GF-D8 (cell line): ENCODE results near the gene AFG3L2.
"Not testable (repeated sequence)": the region's sequence is repeated elsewhere in the genome, so short reads cannot be mapped to it uniquely, and the experiment has no call there.

ENCODE experiments used
- DNase-seq: peaks from one replicate; lab custom pipeline; 2025; lab: John Stamatoyannopoulos, UW

The AFG3L2 gene

DNA sequence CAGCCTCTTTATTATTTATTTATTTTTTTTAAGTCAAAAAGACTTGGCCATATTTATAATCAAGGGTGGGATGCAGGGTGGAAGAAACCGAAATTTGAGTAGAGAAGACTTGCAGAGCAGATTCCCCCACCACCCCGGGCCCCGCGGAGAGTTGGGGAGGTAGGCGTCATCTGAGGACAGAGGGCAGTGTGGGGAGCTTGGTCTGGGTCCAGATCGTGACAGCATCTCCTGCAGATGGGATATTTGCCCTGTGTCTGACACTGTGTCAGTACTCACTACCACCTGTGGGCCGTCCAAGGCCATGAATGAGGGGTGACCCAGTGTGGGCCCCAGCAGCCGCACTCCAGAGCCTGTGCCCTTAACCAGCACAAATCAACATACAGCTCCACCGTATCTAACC lies 20.2 kb upstream of the AFG3L2 start:
- DNase-seq, result no peak

- no peak for DNase-seq
Observed at GRCh38 chr18:12394428-12394827, 17.4 kb upstream of the AFG3L2 start.

GRCh38 chr18:12393998-12394397 lies 17.0 kb upstream of the AFG3L2 start:
- DNase-seq, result no peak

DNA sequence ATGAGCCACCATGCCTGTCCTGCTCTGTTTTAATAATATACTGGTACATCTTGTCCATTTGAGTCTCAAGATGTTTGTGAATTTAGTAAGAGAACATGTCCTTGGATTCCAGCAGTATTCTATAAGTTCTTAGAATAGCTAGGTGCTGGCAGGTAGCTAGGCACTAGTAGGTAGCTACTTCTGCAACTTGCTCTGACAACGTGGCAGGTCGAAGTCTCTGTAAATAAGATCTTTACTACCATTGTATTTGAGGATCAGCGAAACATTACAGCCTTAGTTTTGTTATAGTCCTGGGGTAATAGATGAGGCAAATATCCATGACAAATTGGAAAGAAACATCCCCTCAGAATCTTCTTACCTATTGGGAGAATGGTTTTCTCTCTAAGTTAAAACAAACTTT lies 16.5 kb upstream of the AFG3L2 start:
- no peak for DNase-seq

DNA sequence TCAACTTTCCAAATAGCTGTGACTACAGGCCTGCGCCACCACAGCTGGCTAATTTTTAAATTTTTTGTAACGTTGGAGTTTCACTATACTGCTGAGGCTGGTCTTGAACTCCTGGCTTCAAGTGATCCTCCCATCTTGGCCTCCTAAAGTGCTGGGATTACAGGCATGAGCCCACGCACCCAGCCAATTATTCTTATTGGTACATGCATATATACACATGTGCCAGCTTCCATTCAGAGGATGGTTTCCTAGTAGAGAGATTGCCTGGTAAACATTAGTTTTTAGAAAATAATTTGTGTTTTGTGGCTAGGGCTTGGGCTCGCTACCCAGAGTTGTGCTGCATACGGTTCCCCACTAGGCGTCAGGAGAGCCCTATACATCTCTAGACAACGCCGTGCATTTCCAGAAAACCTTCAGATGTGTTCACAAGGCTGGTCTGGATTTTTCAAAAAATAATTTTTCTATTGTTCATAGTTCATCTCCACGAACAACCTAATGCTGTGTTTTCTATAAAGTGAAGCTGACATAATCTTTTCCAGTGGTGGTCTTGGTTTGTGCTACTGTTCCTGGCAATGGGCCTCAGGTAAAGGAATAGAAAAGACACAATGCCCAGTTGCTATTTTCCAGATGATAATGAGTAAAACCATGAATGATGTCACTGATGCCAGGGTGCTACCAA lies 14.6 kb upstream of the AFG3L2 start:
- DNase-seq, result peak; percentile 10

DNA sequence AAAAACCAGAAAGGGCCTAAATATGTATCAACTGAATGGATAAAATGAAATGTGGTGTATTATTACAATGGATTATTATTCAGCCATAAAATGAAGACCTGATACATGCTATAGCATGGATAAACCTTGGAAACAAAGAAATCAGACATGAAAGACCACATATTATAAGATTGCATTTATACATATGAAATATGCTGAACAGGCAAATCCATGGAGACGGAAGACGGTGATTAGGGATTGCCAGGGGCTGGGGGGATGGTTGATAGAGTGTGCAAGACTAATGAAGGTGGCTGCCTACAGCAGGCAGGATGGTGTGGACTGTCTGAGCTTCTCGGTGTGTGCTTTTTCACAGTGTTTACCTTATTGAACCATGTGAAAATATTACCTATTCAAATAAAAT lies 11.4 kb upstream of the AFG3L2 start:
- no peak for DNase-seq

DNA sequence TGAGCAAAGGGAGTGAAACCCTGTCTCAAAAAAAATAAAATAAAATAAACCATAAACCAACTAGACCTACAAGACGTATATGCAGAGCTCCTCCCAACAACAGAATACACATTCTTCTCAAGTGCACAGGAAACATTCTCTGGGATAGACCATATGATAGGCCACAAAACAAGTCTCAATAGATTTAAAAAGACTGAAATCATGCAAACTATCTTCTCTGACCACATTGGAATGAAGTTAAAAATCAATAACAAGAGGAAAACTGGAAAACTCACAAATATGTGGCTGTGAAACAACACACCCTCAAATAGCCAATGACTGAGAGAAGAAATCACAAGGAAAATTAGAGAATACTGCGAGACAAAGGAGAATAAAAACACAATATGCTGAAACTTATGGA lies 7.2 kb upstream of the AFG3L2 start:
- no peak for DNase-seq

DNA sequence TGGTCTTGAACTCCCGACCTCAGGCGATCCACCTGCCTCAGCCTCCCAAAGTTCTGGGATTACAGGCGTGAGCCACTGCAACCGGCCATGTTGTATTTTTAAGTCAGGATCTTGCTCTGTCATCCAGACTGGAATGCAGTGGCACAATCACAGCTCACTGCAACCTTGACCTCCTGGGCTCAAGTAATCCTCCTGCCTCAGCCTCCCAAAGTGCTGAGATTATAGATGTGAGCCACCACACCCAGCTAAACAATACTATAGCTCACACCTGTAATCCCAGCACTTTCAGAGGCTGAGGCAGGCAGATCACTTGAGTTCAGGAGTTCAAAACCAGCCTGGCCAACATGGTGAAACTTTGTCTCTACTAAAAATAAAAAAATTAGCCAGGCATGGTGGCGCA lies 6.7 kb upstream of the AFG3L2 start:
- DNase-seq, result not testable (repeated sequence)

- DNase-seq, result not testable (repeated sequence)
Observed at GRCh38 chr18:12382221-12382814, 5.3 kb upstream of the AFG3L2 start.

DNA sequence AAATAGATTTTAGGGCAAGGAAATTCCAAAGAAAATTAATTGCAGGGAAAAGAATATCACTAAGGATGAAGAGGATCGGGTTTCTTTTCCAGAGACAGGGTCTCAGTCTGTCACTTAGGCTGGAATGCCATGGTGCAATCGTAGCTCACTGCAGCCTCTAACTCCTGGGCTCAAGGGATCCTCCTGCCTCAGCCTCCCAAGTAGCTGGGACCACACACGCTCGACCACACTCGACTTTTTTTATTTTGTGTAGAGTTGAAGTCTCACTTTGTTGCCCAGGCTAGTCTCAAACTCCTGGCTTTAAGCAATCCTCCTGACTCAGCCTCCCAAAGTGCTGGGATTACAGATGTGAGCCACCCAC lies 1.2 kb upstream of the AFG3L2 start:
- DNase-seq, result not testable (repeated sequence)

DNA sequence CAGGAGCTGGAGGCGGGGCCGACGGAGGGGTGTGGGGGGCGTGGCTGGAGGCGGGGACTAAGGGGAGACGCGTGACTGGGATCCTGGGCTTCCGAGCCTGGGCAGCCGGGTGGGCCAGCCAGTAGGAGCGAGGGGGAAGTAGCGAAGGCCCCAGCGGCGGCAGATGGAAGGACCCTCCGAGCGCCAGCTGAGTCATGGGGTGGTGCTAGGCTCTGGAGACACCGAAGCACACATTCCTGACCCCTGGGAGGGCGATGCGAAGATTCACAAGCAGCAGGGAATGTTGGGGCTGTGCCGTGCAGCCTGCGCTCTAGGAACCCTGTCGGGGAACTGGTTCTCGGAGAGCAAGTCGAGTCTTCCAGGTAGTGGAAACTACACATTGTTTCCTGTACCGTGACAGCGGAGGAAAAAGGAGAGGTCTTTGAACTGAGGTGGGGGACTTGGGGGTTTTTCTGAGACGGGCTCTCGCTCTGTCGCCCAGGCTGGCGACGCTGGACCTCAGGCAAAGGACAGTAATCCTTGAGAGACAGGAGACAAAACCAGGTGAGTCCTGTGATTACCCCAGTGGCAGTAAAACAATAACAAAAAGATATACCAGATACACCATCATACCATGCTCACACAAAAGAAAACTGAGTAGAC lies 650 bp upstream of the AFG3L2 start:
- no peak for DNase-seq

DNA sequence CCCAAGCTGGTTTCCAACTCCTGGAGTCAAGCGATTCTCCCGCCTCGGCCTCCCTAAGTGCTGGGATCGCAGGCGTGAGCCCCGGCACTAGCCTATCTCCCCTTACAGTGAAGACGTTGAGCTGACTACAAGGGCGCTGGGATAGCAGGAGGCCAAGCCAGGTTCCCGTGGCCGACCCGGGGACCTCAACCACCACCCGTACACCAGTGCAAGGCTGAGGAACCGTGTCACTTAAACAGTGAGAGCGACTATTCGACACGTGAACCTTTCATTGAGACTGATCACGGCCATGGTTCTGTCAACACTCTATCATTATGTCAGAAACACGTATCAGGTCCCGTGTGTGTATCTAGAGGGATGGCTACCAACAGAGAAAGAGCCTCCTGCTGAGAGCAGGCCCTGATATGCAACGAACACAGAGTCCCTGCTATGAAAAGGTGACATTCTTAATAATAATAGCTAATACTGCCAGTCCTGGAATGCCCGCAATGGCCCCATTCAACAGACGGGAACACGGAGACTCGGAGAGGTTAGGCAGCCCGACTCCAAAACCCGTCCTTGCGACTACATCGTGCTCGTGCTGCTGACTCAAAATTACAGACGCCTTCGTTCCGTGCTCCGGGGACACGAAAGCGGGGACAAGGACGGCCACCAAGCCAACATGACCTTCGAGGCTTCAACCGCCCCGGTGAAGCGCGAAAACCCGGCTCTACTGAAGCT lies 833 bp downstream of the AFG3L2 start:
- peak; percentile 20 for DNase-seq

- DNase-seq, result no peak
Observed at GRCh38 chr18:12374401-12374800, 2.6 kb downstream of the AFG3L2 start.

DNA sequence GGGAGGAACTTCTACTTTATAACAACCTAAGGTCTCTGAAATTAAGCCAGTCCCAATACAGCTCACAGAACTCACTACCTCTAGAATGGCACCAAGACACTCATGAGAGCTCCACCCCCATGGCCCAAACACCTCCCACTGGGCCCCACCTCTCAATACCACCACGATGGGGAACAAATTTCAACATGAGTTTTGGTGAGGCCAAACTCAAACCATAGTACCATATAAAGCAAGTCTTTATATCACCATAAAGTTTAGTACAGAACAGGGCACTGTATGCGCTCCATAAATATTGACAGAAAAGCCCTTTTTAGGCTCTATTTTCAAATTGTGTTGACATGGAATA lies 3.3 kb downstream of the AFG3L2 start:
- no peak for DNase-seq

- DNase-seq, result peak; percentile 58
Observed at GRCh38 chr18:12373116-12373770, 3.8 kb downstream of the AFG3L2 start.

GRCh38 chr18:12372406-12372805 lies 4.6 kb downstream of the AFG3L2 start:
- DNase-seq, result no peak

DNA sequence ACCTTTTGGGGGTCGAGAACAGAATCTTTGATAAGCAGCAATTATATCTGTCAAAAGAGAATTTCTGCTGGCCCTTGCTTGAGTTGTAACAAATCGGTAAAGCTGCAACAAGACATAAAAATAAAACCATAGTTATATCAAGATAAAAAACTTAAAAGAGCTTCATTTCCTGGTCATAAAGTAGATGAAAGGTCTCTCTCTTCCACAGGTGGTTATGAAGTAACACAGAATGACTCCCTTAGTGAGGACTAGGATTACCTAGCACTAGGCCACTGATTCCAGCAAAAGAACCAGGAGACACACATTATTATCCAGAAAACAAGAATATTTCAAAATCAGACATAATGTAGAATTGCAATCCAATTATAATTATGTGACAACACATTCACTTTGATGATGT lies 5.4 kb downstream of the AFG3L2 start:
- DNase-seq, result no peak

- no peak for DNase-seq
Observed at GRCh38 chr18:12369211-12369610, 7.8 kb downstream of the AFG3L2 start.

- DNase-seq, result no peak
Observed at GRCh38 chr18:12366784-12367183, 10.2 kb downstream of the AFG3L2 start.

- DNase-seq, result no peak
Observed at GRCh38 chr18:12366379-12366778, 10.6 kb downstream of the AFG3L2 start.

GRCh38 chr18:12362473-12363174 lies 14.4 kb downstream of the AFG3L2 start:
- DNase-seq, result no peak
